Neural cell (in vitro differentiated cells): ENCODE data around the gene MYO7B. TPM values are rescaled to one million over a fixed set of nuclear protein-coding genes. Genes with fewer than 3 reads are reported as not detected.
A peak's percentile ranks its signal among the peaks of the same experiment; 100 is the strongest.
"Not testable (repeated sequence)": the region's sequence is repeated elsewhere in the genome, so short reads cannot be mapped to it uniquely, and the experiment has no call there.

Experiments
- H2AFZ ChIP-seq: fragments of 200-600, 300-800 bp; sonication (generic), shearing (Covaris generic); 2 replicates; pipeline ENCODE4 v1.6.0; 2014; ENCODE audit warnings: low read depth, mild to moderate bottlenecking, antibody characterized with exemption, low read length, moderate library complexity
- H3F3A ChIP-seq: fragments of 200-600 bp; shearing (Covaris generic); 2 replicates; pipeline ENCODE4 v1.6.1; 2016; ENCODE audit warnings: mild to moderate bottlenecking, moderate library complexity, mixed read lengths, antibody characterized with exemption, low read length; ENCODE audit not compliant: insufficient read depth, poor library complexity, severe bottlenecking
- H3K27ac ChIP-seq: fragments of 200-600, 300-800 bp; sonication (generic), shearing (Covaris generic); 2 replicates; pipeline ENCODE4 v1.5.1; 2014; ENCODE audit warnings: mild to moderate bottlenecking, low read length, moderate library complexity
- H3K27me3 ChIP-seq: fragments of 300-800, 200-600 bp; sonication (generic), shearing (Covaris generic); 2 replicates; pipeline ENCODE4 v1.6.0; 2014; ENCODE audit warnings: mild to moderate bottlenecking, low read depth, low read length, moderate library complexity; ENCODE audit not compliant: insufficient read depth
- H3K36me3 ChIP-seq: fragments of 300-800, 200-600 bp; sonication (generic), shearing (Covaris generic); 2 replicates; pipeline ENCODE4 v1.5.1; 2014; ENCODE audit warnings: mild to moderate bottlenecking, antibody characterized with exemption, low read length, moderate library complexity; ENCODE audit not compliant: insufficient read depth
- H3K4me2 ChIP-seq: fragments of 300-800, 200-600 bp; sonication (generic), shearing (Covaris generic); 2 replicates; pipeline ENCODE4 v1.6.0; 2014; ENCODE audit warnings: mild to moderate bottlenecking, low read length
- H3K4me3 ChIP-seq: fragments of 300-800, 200-600 bp; sonication (generic), shearing (Covaris generic); 2 replicates; pipeline ENCODE4 v1.5.1; 2014; ENCODE audit warnings: mild to moderate bottlenecking, low read length, moderate library complexity
- H3K79me2 ChIP-seq: fragments of 200-600 bp; shearing (Covaris generic); replicated peaks from 2 replicates; pipeline ENCODE4 v1.6.0; 2014; ENCODE audit warnings: mild to moderate bottlenecking, low read length, moderate library complexity; ENCODE audit not compliant: insufficient read depth
- H3K9ac ChIP-seq: fragments of 300-800, 200-600 bp; sonication (generic), shearing (Covaris generic); 2 replicates; pipeline ENCODE4 v1.6.1; 2016; ENCODE audit warnings: mild to moderate bottlenecking, low read length, mixed read lengths
- H3K9me2 ChIP-seq: fragments of 200-600 bp; shearing (Covaris generic); 2 replicates; pipeline ENCODE4 v1.6.1; 2016; ENCODE audit warnings: mild to moderate bottlenecking, low read length, mixed read lengths; ENCODE audit not compliant: insufficient read depth
- H3K9me3 ChIP-seq: fragments of 200-600, 300-800 bp; sonication (generic), shearing (Covaris generic); 2 replicates; pipeline ENCODE4 v1.6.1; 2016; ENCODE audit warnings: mild to moderate bottlenecking, mixed run types, low read length, moderate library complexity, mixed read lengths
- H4K20me1 ChIP-seq: fragments of 200-600 bp; shearing (Covaris generic); 2 replicates; pipeline ENCODE4 v1.6.1; 2016; ENCODE audit warnings: mild to moderate bottlenecking, mixed run types; ENCODE audit not compliant: insufficient read depth
- EP300 ChIP-seq: fragments of 450-650 bp; conservative IDR thresholded peaks from 2 replicates; pipeline ENCODE4 v1.6.1; 2014; ENCODE audit warnings: antibody characterized with exemption, mild to moderate bottlenecking, moderate library complexity; ENCODE audit not compliant: poor library complexity, severe bottlenecking
- MXI1 ChIP-seq: fragments of 450-650 bp; conservative IDR thresholded peaks from 2 replicates; pipeline ENCODE4 v1.6.1; 2014; ENCODE audit warnings: antibody characterized with exemption, mild to moderate bottlenecking; ENCODE audit not compliant: poor library complexity, severe bottlenecking
- POLR2AphosphoS5 ChIP-seq: IDR thresholded peaks from 2 replicates; pipeline ENCODE4 v1.6.1; 2012
- RAD21 ChIP-seq: fragments of 450-650 bp; conservative IDR thresholded peaks from 2 replicates; pipeline ENCODE4 v1.6.1; 2014; ENCODE audit warnings: antibody characterized with exemption, mild to moderate bottlenecking, moderate library complexity
- SMC3 ChIP-seq: fragments of 450-650 bp; conservative IDR thresholded peaks from 2 replicates; pipeline ENCODE4 v1.6.1; 2014; ENCODE audit warnings: antibody characterized with exemption, mild to moderate bottlenecking, moderate library complexity; ENCODE audit not compliant: poor library complexity
- polyA plus RNA-seq: library from polyadenylated mRNA; depleted of rRNA; stranded (reverse); fragments of >200 nt; gene quantifications from 2 replicates; pipeline ENCODE4 v1.2.3, GENCODE V29; 2014
- TF ChIP-seq, protein P1 (sequence below): fragments of 450-650 bp; IDR thresholded peaks from 2 replicates; pipeline ENCODE4 v1.5.1; 2014; ENCODE audit warnings: antibody characterized with exemption, mild to moderate bottlenecking, moderate library complexity; ENCODE audit not compliant: poor library complexity, severe bottlenecking

The MYO7B gene
- polyA plus RNA-seq, 1 donor from 2014 or later, result 0.16 TPM

DNA sequence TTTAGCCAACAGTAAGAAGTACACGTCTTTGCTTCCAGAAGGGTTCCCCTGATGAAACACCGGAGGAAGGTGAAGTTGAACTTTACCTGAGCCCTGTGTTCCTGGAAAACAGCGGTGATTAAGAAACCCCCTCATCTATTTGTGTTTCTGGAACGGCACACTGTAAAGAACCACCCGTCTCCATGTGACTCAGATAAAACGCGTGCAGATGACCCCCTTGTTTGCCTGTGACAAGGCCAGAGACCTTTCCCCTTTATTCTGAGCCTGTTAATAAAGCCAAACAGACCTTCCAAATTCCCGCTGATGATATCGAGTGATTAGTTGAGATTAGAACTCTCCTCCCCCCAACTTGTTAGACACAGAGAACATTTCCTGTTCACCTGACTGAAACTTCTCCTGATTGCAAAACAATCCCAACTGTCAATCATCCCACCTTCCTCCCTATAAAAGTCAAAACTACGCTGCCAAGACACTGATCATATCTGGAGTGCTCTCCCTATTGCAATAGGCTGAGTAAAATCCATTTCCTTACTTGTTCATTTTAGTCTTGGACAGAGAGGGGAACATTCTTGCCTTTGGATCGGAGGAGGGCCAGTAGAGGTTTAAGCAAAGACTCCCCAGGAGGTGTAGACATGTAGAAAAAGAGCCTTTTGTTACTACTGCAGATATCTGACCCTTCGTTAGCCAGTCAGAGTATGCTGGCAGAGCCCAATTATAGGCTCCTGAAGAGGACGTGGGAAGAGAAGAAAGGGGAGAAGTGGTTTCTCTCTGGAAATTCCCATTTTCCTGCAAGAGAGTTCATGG is 8.3 kb upstream of the MYO7B start:
- Histone ChIP-seq H2AFZ (peak overlapping the region; percentile 84), H4K20me1 (no peaks in the 10 kb centered on the region), H3K4me2 (peak overlapping the region; percentile 59), H3K9ac (peak overlapping the region; percentile 82), H3K79me2 (peaks cover 39% of the 10 kb centered on the region), H3K36me3 (no peaks in the 10 kb centered on the region), H3K9me2 (no peaks in the 10 kb centered on the region), H3K27me3 (no peaks in the 10 kb centered on the region), H3F3A (peaks cover 6% of the 10 kb centered on the region), H3K9me3 (no peaks in the 10 kb centered on the region), H3K27ac (peak overlapping the region; percentile 87), H3K4me3 (peak overlapping the region; percentile 94)
- no peak for TF ChIP-seq POLR2AphosphoS5
- TF ChIP-seq, protein P1, sequence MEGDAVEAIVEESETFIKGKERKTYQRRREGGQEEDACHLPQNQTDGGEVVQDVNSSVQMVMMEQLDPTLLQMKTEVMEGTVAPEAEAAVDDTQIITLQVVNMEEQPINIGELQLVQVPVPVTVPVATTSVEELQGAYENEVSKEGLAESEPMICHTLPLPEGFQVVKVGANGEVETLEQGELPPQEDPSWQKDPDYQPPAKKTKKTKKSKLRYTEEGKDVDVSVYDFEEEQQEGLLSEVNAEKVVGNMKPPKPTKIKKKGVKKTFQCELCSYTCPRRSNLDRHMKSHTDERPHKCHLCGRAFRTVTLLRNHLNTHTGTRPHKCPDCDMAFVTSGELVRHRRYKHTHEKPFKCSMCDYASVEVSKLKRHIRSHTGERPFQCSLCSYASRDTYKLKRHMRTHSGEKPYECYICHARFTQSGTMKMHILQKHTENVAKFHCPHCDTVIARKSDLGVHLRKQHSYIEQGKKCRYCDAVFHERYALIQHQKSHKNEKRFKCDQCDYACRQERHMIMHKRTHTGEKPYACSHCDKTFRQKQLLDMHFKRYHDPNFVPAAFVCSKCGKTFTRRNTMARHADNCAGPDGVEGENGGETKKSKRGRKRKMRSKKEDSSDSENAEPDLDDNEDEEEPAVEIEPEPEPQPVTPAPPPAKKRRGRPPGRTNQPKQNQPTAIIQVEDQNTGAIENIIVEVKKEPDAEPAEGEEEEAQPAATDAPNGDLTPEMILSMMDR, result peak; percentile 45
- peak; percentile 38 for TF ChIP-seq RAD21
- peak; percentile 27 for TF ChIP-seq SMC3
- no peak for TF ChIP-seq EP300

DNA sequence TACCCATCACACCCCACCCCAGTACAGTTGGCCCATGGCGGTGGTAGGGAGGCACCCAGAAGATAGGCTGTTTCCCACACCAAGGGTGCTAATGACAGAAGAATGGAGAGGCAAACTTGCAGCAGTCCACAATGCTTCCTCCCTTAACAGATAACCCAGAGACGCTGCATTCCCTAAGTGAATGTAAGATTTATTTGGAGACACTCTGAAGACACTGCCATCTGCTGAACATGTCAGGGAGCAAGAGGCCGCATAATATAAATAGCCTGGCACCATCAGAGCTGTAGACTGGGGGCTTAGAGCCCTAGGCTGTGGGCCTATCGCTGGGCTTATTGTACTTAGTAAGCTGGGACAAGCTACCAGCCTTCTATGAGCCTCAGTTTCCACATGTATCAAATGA is 7.0 kb upstream of the MYO7B start:
- no peak overlapping the region for H2AFZ ChIP-seq

DNA sequence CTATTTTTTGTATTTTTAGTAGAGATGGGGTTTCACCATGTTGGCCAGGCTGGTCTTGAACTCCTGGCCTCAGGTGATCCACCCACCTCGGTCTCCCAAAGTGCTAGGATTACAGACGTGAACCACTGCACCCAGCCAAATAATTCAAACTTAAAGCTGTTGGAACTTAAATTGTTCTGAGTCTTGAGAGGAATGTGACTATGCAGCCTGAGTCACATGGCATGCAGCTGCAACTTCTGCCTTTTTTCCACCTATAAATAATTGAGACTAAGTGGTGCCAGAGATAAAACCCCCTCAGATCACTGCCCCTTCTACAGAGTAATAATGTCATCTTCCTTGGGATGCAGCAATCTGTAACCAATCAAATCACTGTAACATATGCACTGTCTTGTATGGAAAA is 6.1 kb upstream of the MYO7B start:
- not testable (repeated sequence) for H3K9me2 ChIP-seq, H3K27me3 ChIP-seq, H3K9ac ChIP-seq, H2AFZ ChIP-seq, H3K27ac ChIP-seq, H3K9me3 ChIP-seq, H4K20me1 ChIP-seq, H3K36me3 ChIP-seq, H3K4me3 ChIP-seq, H3K4me2 ChIP-seq, H3F3A ChIP-seq
- H3K79me2 ChIP-seq, result peaks cover 17% of the 10 kb centered on the region

More for the DNA sequence above, 7.0 kb upstream of the MYO7B start:
- Histone ChIP-seq H3K27ac (no peak overlapping the region), H3K4me3 (no peak overlapping the region), H3K9me2 (no peaks in the 10 kb centered on the region), H3K27me3 (no peaks in the 10 kb centered on the region), H3K79me2 (peaks cover 26% of the 10 kb centered on the region), H3K36me3 (no peaks in the 10 kb centered on the region), H3F3A (peaks cover 6% of the 10 kb centered on the region), H3K9me3 (no peaks in the 10 kb centered on the region), H3K4me2 (no peak overlapping the region), H4K20me1 (no peaks in the 10 kb centered on the region), H3K9ac (no peak overlapping the region)
- TF ChIP-seq SMC3, result no peak
- TF ChIP-seq MXI1, result no peak
- TF ChIP-seq, protein P1, result no peak
- no peak for TF ChIP-seq POLR2AphosphoS5
